IPS-15b (cell line): Measurements from ENCODE around the gene NHSL1.

ENCODE experiments used
- H3K27me3 ChIP-seq: one replicate; pipeline ENCODE4 v1.6.1; 2013; ENCODE audit warnings: low read length; ENCODE audit not compliant: control insufficient read depth, insufficient read depth
- H3K36me3 ChIP-seq: one replicate; pipeline ENCODE4 v1.6.1; 2013; ENCODE audit warnings: low read length; ENCODE audit not compliant: control insufficient read depth, insufficient read depth
- H3K4me1 ChIP-seq: one replicate; pipeline ENCODE4 v1.6.1; 2013; ENCODE audit warnings: mild to moderate bottlenecking, low read length; ENCODE audit not compliant: control insufficient read depth, insufficient read depth
- H3K4me3 ChIP-seq: one replicate; pipeline ENCODE4 v1.5.1; 2013; ENCODE audit warnings: low read depth, low read length
- H3K9ac ChIP-seq: one replicate; pipeline ENCODE4 v1.6.1; 2013; ENCODE audit warnings: low read depth, mild to moderate bottlenecking, low read length
- H3K9me3 ChIP-seq: one replicate; pipeline ENCODE4 v1.6.1; 2013; ENCODE audit warnings: mild to moderate bottlenecking, low read length; ENCODE audit not compliant: control insufficient read depth, insufficient read depth

The NHSL1 gene

GRCh38 chr6:138446821-138447220 lies 52.5 kb downstream of the NHSL1 start:
- no peaks in the 10 kb centered on the region for H3K27me3 ChIP-seq
- H3K9ac ChIP-seq = no peak overlapping the region
- H3K9me3 ChIP-seq = no peaks in the 10 kb centered on the region
- no peaks in the 10 kb centered on the region for H3K36me3 ChIP-seq
- peaks cover 3% of the 10 kb centered on the region for H3K4me1 ChIP-seq
- H3K4me3 ChIP-seq = no peak overlapping the region

GRCh38 chr6:138443979-138444378 lies 55.3 kb downstream of the NHSL1 start:
- Histone ChIP-seq H3K9me3 (no peaks in the 10 kb centered on the region), H3K27me3 (no peaks in the 10 kb centered on the region), H3K4me3 (no peak overlapping the region), H3K4me1 (no peaks in the 10 kb centered on the region), H3K36me3 (no peaks in the 10 kb centered on the region), H3K9ac (no peak overlapping the region)

- no peaks in the 10 kb centered on the region for H3K4me1 ChIP-seq
- no peaks in the 10 kb centered on the region for H3K9me3 ChIP-seq
- no peaks in the 10 kb centered on the region for H3K27me3 ChIP-seq
- H3K4me3 ChIP-seq = no peak overlapping the region
- H3K9ac ChIP-seq = no peak overlapping the region
- no peaks in the 10 kb centered on the region for H3K36me3 ChIP-seq
These were observed 56.6 kb downstream of the NHSL1 start for GRCh38 chr6:138442663-138443062.

GRCh38 chr6:138441965-138442364 lies 57.3 kb downstream of the NHSL1 start:
- Histone ChIP-seq H3K4me3 (no peak overlapping the region), H3K9ac (no peak overlapping the region), H3K9me3 (no peaks in the 10 kb centered on the region), H3K4me1 (no peaks in the 10 kb centered on the region), H3K36me3 (no peaks in the 10 kb centered on the region), H3K27me3 (no peaks in the 10 kb centered on the region)

- no peaks in the 10 kb centered on the region for H3K9me3 ChIP-seq
- no peaks in the 10 kb centered on the region for H3K4me1 ChIP-seq
- no peak overlapping the region for H3K9ac ChIP-seq
- H3K36me3 ChIP-seq = no peaks in the 10 kb centered on the region
- no peaks in the 10 kb centered on the region for H3K27me3 ChIP-seq
- no peak overlapping the region for H3K4me3 ChIP-seq
These were observed 58.4 kb downstream of the NHSL1 start for GRCh38 chr6:138440758-138441357.

- Histone ChIP-seq H3K4me1 (no peaks in the 10 kb centered on the region), H3K9me3 (no peaks in the 10 kb centered on the region), H3K27me3 (no peaks in the 10 kb centered on the region), H3K4me3 (no peak overlapping the region), H3K36me3 (no peaks in the 10 kb centered on the region), H3K9ac (no peak overlapping the region)
These were observed 59.0 kb downstream of the NHSL1 start for GRCh38 chr6:138440296-138440695.

GRCh38 chr6:138439546-138439945 lies 59.7 kb downstream of the NHSL1 start:
- Histone ChIP-seq H3K27me3 (no peaks in the 10 kb centered on the region), H3K4me1 (no peaks in the 10 kb centered on the region), H3K9ac (no peak overlapping the region), H3K4me3 (no peak overlapping the region), H3K9me3 (no peaks in the 10 kb centered on the region), H3K36me3 (no peaks in the 10 kb centered on the region)

GRCh38 chr6:138434925-138435324 lies 64.4 kb downstream of the NHSL1 start:
- Histone ChIP-seq H3K9ac (no peak overlapping the region), H3K36me3 (peaks cover 4% of the 10 kb centered on the region)

GRCh38 chr6:138434096-138434495 lies 65.2 kb downstream of the NHSL1 start:
- no peak overlapping the region for H3K4me3 ChIP-seq
- no peaks in the 10 kb centered on the region for H3K9me3 ChIP-seq
- no peaks in the 10 kb centered on the region for H3K27me3 ChIP-seq
- no peaks in the 10 kb centered on the region for H3K4me1 ChIP-seq
- peaks cover 4% of the 10 kb centered on the region for H3K36me3 ChIP-seq
- no peak overlapping the region for H3K9ac ChIP-seq

More at GRCh38 chr6:138434925-138435324, 64.4 kb downstream of the NHSL1 start:
- H3K9me3 ChIP-seq = no peaks in the 10 kb centered on the region
- no peak overlapping the region for H3K4me3 ChIP-seq
- H3K27me3 ChIP-seq = no peaks in the 10 kb centered on the region
- no peaks in the 10 kb centered on the region for H3K4me1 ChIP-seq

GRCh38 chr6:138432063-138432356 lies 67.3 kb downstream of the NHSL1 start:
- no peaks in the 10 kb centered on the region for H3K4me1 ChIP-seq
- H3K9me3 ChIP-seq = no peaks in the 10 kb centered on the region
- peaks cover 4% of the 10 kb centered on the region for H3K36me3 ChIP-seq
- no peaks in the 10 kb centered on the region for H3K27me3 ChIP-seq
- H3K9ac ChIP-seq = no peak overlapping the region
- no peak overlapping the region for H3K4me3 ChIP-seq

- H3K9ac ChIP-seq = no peak overlapping the region
- H3K4me1 ChIP-seq = no peaks in the 10 kb centered on the region
- H3K27me3 ChIP-seq = no peaks in the 10 kb centered on the region
- peaks cover 4% of the 10 kb centered on the region for H3K36me3 ChIP-seq
- no peaks in the 10 kb centered on the region for H3K9me3 ChIP-seq
- no peak overlapping the region for H3K4me3 ChIP-seq
These were observed 67.8 kb downstream of the NHSL1 start for GRCh38 chr6:138431256-138432062.

GRCh38 chr6:138430361-138431145 lies 68.7 kb downstream of the NHSL1 start:
- no peaks in the 10 kb centered on the region for H3K4me1 ChIP-seq
- H3K9ac ChIP-seq = no peak overlapping the region
- no peak overlapping the region for H3K4me3 ChIP-seq
- H3K36me3 ChIP-seq = peaks cover 4% of the 10 kb centered on the region
- no peaks in the 10 kb centered on the region for H3K27me3 ChIP-seq
- no peaks in the 10 kb centered on the region for H3K9me3 ChIP-seq
